GM12891 (cell line): ENCODE measurements around the gene TNNT3.

ENCODE experiments used
- DNase-seq: peaks from one replicate; pipeline ENCODE4 v3.0.0; 2011; ENCODE audit warnings: low spot score; ENCODE audit not compliant: insufficient read length
- FAIRE-seq: peaks from 2 replicates; lab custom pipeline; 2011; peaks lifted over from hg19 to GRCh38; lab: Jason Lieb, UNC
- PAX5 ChIP-seq: IDR thresholded peaks from 2 replicates; pipeline ENCODE4 v1.6.1; 2011; ENCODE audit warnings: low read length, moderate library complexity, mild to moderate bottlenecking; ENCODE audit not compliant: insufficient read depth, severe bottlenecking
- POLR2A ChIP-seq: IDR thresholded peaks from 2 replicates; pipeline ENCODE4 v1.6.1; 2011; ENCODE audit warnings: low read depth, low read length, control low read depth
- POLR2AphosphoS5 ChIP-seq: IDR thresholded peaks from 2 replicates; pipeline ENCODE4 v1.6.1; 2011; ENCODE audit warnings: low read depth, low read length, control low read depth
- POU2F2 ChIP-seq: IDR thresholded peaks from 2 replicates; pipeline ENCODE4 v1.6.1; 2011; ENCODE audit warnings: low read depth, mild to moderate bottlenecking, control low read depth, low read length, moderate library complexity
- SPI1 ChIP-seq: IDR thresholded peaks from 2 replicates; pipeline ENCODE4 v1.6.1; 2011; ENCODE audit warnings: low read depth, low read length, control low read depth
- TAF1 ChIP-seq: IDR thresholded peaks from 2 replicates; pipeline ENCODE4 v1.6.1; 2011; ENCODE audit warnings: low read depth, low read length, control low read depth

TNNT3 gene

GRCh38 chr11:1876361-1877063, 43.0 kb upstream of the TNNT3 start:
- no peak for TF ChIP-seq POLR2A
- peak; percentile 63 for DNase-seq
- FAIRE-seq, result no peak

DNA sequence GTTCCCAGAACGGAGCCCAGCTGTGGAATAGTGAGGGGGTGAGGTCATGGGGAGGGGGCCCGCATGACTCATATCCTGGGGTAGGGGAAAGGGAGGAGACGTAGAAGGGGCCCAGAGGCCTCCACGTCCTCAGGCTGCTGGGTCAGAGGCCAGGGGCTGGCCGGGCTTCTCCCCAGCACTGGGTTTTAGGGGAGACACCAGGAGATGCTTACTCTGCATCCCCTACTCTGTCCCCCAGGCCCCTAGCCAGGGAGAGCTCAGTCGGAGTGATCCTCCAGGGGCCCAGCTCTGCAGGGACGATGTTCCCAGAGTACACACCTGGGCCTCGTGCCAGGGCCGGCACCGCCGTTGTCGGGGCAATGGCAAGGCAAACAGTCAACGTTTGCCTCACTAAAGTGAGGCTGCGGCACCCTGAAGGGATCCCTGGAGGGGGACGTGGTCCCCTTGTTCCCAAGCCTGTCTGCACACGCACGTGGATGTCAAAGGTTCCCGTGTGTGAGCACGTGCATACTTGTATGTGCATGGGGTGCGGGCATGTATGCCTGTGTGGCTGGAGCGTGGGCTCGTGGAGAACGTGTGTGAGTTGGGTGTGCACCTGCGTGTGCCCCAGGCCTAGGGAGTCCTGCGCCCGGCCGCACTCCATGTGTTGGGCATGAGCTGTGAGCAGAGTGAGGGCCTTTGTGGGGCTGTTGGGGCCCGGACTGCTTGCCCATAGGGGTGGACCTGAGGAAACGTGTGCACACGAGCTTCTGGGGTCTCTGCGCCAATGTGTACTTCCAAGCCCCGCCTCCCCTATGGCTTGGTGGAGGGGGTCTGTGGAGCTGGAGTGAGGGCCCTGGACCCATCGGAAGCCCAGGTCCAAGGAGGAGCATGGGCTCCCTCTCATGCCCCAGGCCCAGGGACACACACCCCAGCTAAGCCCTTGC, 42.0 kb upstream of the TNNT3 start:
- DNase-seq, result no peak
- FAIRE-seq, result no peak

DNA sequence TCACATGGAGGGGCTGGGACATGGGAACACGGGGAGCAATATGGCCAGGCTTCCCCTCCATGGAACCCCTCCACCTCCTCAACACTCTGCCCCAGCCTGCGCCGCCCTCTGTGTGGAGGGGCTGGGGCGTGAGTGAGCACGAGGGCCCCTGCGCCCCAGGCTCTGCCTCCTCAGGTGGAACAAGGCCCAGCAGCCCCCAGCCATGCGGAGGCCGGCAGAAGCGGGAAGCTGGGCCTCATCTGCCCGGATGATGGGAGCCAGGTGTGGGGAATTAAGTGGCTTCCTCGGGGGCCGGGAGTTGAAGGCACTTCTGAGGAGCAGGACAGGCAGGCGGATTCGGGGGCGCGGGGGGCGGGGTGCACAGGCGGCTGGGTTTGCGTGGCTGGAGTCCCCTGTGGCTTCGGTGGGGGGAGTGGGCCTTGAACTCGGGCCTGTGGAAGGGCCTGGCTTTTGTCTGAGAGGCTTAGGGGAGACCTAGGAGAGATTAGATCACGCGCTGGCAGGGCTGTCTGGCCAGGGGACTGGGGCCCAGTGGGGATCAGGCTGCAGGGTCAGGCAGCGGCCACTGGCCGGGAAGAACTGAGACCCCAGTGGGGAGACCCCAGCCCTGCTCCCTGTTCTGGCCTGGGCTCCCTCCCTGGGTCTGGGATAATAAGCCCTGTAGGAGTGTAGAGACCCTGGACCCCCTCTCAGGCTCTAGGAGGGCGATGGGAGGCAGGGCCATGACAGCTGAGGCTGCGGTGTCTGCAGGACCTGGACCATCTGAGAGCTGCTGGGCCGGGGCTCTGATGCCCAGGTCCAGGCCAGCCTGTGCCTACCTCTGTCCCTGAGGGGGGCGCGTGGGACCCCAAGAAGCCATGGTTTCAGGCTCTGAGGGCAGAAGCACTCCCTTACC, 41.1 kb upstream of the TNNT3 start:
- FAIRE-seq (no peak), DNase-seq (peak; percentile 22)
- TF ChIP-seq POLR2A (no peak), POLR2AphosphoS5 (no peak), POU2F2 (no peak), SPI1 (no peak), PAX5 (no peak), TAF1 (no peak)

More for the DNA sequence above, 42.0 kb upstream of the TNNT3 start:
- TF ChIP-seq POU2F2 (no peak), TAF1 (no peak), SPI1 (no peak), POLR2A (no peak), PAX5 (no peak), POLR2AphosphoS5 (peak; percentile 33; the same call in 1 of the 2 replicates)

DNA sequence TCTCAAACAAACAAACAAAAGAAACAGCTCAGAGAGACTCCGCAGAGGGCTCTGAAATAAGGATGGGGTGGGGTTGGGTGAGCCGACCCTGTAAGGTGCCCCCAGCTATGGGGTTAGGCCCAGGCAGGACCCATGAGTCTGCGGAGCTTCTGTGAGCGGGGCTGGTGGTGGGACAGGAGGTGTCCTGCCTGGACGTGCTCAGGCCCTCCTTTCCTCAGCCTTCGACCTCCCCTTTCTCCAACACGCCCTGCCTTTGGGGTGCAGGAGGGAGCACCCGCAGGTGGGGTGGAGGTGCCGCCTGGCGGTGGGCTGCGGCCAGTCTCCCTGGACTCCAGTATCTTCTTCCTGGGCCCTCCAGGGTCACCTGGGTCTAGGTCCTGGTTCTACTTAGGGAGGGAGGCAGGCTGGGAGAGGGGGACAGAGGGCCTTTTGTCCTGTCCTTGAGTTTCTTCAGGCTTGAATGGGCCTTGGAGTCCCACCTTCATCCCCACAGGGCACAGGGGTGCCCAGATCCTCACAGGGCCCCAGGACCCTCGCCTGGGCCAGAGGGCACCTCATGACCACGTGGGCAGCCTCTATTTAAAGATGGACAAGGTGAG, 40.1 kb upstream of the TNNT3 start:
- no peak for FAIRE-seq
- peak; percentile 16 for DNase-seq
- no peak for TF ChIP-seq PAX5
- TF ChIP-seq SPI1, result no peak
- TF ChIP-seq POLR2AphosphoS5, result no peak
- no peak for TF ChIP-seq POU2F2
- no peak for TF ChIP-seq POLR2A
- TF ChIP-seq TAF1, result no peak

DNA sequence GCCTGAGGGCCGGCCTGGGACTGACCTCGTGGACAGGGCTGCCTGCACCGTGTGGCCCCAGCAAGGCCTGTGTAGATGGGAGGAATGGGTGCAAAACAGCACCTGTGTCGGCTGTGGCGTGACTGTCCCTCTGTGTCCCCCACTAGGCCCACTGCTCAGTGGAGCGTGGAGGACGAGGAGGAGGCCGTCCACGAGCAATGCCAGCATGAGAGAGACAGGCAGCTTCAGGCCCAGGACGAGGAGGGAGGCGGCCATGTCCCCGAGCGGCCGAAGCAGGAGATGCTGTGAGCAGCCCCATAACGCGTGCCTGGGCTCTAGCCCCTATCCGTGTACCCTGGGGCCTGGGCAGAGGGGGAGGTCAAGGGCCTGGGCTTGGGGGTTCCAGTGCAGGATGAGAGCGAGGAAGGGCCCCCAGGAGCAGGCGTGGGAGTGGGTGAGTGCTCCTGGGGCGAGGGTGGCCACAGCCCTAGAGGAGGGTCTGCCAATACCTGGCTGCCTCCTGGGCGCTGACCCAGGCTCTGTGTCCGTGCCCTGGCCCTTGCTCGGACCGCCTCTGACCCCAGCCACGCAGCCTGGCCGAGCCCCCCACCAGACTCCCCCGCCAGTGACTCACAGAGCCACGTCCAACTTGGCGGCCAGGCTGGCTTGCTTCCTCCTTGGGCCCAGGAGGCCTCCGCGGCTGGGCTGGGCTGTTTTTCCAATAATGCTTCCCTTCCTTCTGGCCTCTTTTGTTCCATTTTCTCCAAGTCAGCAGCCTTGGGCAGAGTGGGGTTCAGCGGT, 39.4 kb upstream of the TNNT3 start:
- peak; percentile 30 for DNase-seq
- no peak for FAIRE-seq
- TF ChIP-seq TAF1 (no peak), POLR2AphosphoS5 (no peak), POLR2A (no peak), POU2F2 (no peak), SPI1 (no peak), PAX5 (no peak)

- peak; percentile 60 for TF ChIP-seq POLR2AphosphoS5
- TF ChIP-seq POLR2A, result no peak
- peak; percentile 28 for DNase-seq
- FAIRE-seq, result no peak
Measured at GRCh38 chr11:1880746-1881441, 38.6 kb upstream of the TNNT3 start.

DNA sequence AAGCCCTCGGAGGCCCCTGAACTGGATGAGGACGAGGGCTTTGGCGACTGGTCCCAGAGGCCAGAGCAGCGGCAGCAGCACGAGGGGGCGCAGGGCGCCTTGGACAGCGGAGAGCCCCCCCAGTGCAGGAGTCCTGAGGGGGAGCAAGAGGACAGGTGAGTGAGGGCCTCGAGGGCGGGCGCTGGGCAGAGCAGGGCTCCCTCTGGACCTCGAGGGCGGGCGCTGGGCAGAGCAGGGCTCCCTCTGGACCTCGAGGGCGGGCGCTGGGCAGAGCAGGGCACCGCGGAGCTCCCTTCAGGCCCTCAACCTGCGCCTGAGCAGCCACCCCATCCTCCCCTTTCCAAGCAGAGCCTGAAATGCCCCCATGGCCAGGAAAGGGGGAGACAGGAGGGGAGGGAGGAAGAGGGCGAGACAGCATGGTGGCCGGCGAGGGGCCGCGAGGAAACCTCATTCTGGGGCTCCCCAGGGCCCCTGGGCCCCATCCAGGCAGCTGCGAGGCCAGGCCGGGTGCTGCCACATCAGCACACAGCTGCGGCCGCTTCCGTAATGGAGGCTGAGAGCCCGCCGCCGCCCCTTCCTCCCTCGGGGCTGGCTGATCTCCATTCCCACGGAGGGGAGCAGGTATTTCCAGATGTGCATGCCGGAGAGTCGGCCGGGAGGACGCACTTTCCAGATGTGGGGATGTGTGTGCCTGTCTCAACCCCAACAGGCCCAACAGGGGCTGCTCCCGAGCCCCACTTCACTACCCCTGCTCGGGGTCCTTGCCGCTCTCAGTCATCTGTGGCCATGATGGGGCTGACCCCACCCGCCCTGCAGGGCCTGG, 37.9 kb upstream of the TNNT3 start:
- TF ChIP-seq POU2F2 (no peak), POLR2AphosphoS5 (no peak; the same call in 1 of the 2 replicates), TAF1 (no peak), POLR2A (peak; percentile 37; the same call in 1 of the 2 replicates), SPI1 (no peak), PAX5 (no peak)
- FAIRE-seq (no peak), DNase-seq (peak; percentile 14)
